HG03108 (cell line): ENCODE data around the gene DDR1.

Experiments used
- ATAC-seq: cut with Tn5 transposase; IDR thresholded peaks from one replicate; pipeline ENCODE4 v1.9.1; 2021; ENCODE audit warnings: moderate library complexity; ENCODE audit not compliant: unreplicated experiment

Gene DDR1

GRCh38 chr6:30879684-30880427 lies 4.5 kb upstream of the DDR1 start:
- no peak for ATAC-seq

- ATAC-seq: no peak
Measured at GRCh38 chr6:30880698-30881252, 3.5 kb upstream of the DDR1 start.

GRCh38 chr6:30881392-30882203 lies 2.7 kb upstream of the DDR1 start:
- no peak for ATAC-seq

- ATAC-seq: no peak
Measured at GRCh38 chr6:30882204-30882758, 2.0 kb upstream of the DDR1 start.

GRCh38 chr6:30882759-30883684 lies 1.3 kb upstream of the DDR1 start:
- no peak for ATAC-seq

GRCh38 chr6:30884521-30885480 lies 482 bp downstream of the DDR1 start:
- no peak for ATAC-seq

GRCh38 chr6:30885481-30885998 lies 1.2 kb downstream of the DDR1 start:
- ATAC-seq: no peak

- ATAC-seq: no peak
Measured at GRCh38 chr6:30885999-30886896, 1.9 kb downstream of the DDR1 start.

GRCh38 chr6:30886897-30887255 lies 2.6 kb downstream of the DDR1 start:
- ATAC-seq: no peak

GRCh38 chr6:30887901-30888815 lies 3.8 kb downstream of the DDR1 start:
- no peak for ATAC-seq

GRCh38 chr6:30888816-30889495 lies 4.6 kb downstream of the DDR1 start:
- no peak for ATAC-seq

- ATAC-seq: no peak
Measured at GRCh38 chr6:30889496-30889885, 5.2 kb downstream of the DDR1 start.

GRCh38 chr6:30889921-30890645 lies 5.8 kb downstream of the DDR1 start:
- no peak for ATAC-seq

- ATAC-seq: no peak
Measured at GRCh38 chr6:30890646-30891449, 6.5 kb downstream of the DDR1 start.

- no peak for ATAC-seq
Measured at GRCh38 chr6:30891450-30891723, 7.1 kb downstream of the DDR1 start.
